ENCODE measurements around the gene TMEM51. TPM values are rescaled to one million over a fixed set of nuclear protein-coding genes. Genes with fewer than 3 reads are reported as not detected.

The TMEM51 gene
- total RNA-seq, 1 donor from 2014 or later: 1.9 TPM

DNA sequence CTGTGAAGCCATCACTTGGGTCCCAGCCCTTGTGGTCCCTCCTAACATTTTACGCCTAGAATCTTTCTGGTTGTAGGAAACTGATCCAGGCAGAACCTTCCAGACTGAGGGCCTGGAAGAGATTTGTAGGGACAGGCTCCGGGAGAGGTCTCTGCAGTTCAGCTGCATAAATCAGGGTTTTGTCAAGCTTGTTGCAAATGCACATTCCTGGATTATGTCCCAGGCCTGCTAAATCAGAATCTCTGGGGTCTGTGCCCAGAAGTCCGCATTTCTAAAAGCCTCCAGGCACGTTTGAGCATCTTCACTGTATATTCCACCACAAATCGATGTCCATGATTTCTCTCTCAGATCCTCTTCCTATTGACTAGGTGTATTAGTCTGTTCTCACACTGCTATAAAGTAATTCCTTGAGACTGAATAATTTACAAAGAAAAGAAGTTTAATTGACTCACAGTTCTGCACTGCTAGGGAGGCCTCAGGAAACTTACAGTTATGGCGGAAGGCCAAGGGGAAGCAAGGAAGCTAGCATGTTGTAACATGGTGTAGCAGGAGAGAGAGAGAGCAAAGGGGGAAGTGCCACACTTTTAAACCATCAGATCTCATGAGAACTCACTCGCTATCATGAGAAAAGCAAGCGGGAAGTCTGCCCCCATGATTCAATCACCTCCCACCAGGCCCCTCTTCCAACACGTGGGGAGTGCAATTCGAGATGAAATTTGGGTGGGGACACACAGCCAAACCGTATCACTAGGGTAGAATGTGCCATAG, 92.2 kb downstream of the TMEM51 start:
- H3K4me1 Mint-ChIP-seq (ENCODE audit: low read depth): peaks cover 9% of the 10 kb centered on the region
- peaks cover 37% of the 10 kb centered on the region for H3K27me3 Mint-ChIP-seq (ENCODE audit: low read depth)
- peak overlapping the region; percentile 54 for H3K4me3 Mint-ChIP-seq (ENCODE audit: unreplicated experiment)
- H3K9me3 Mint-ChIP-seq (ENCODE audit: low read depth): no peaks in the 10 kb centered on the region
- DNase-seq (ENCODE audit: low spot score): no peak
- H3K36me3 Mint-ChIP-seq (ENCODE audit: low read depth): no peaks in the 10 kb centered on the region
- no peak overlapping the region for H3K27ac Mint-ChIP-seq (ENCODE audit: unreplicated experiment)
- TF ChIP-seq CTCF (IDR thresholded peaks at IDR 0.05): no peak

- DNase-seq (ENCODE audit: low spot score): no peak
- H3K36me3 Mint-ChIP-seq (ENCODE audit: low read depth): no peaks in the 10 kb centered on the region
- no peaks in the 10 kb centered on the region for H3K9me3 Mint-ChIP-seq (ENCODE audit: low read depth)
- peak within 1 kb of the TSS; percentile 19 for H3K27ac Mint-ChIP-seq (ENCODE audit: unreplicated experiment)
- H3K27me3 Mint-ChIP-seq (ENCODE audit: low read depth): peaks cover 43% of the 10 kb centered on the region
- peak within 1 kb of the TSS; percentile 54 for H3K4me3 Mint-ChIP-seq (ENCODE audit: unreplicated experiment)
- TF ChIP-seq CTCF (IDR thresholded peaks at IDR 0.05): no peak
- peaks cover 9% of the 10 kb centered on the region for H3K4me1 Mint-ChIP-seq (ENCODE audit: low read depth)
Observed at GRCh38 chr1:15246960-15247614, 93.5 kb downstream of the TMEM51 start, which contains the start of gene FHAD1. TSS of gene FHAD1 (plus strand) at chr1:15247223. CDS start at chr1:15251785, 4,562 bp downstream.

- TF ChIP-seq CTCF (IDR thresholded peaks at IDR 0.05): no peak
- no peaks in the 10 kb centered on the region for H3K9me3 Mint-ChIP-seq (ENCODE audit: low read depth)
- H3K4me3 Mint-ChIP-seq (ENCODE audit: unreplicated experiment): no peak overlapping the region
- no peak for DNase-seq (ENCODE audit: low spot score)
- no peaks in the 10 kb centered on the region for H3K36me3 Mint-ChIP-seq (ENCODE audit: low read depth)
- no peak overlapping the region for H3K27ac Mint-ChIP-seq (ENCODE audit: unreplicated experiment)
- H3K27me3 Mint-ChIP-seq (ENCODE audit: low read depth): peaks cover 52% of the 10 kb centered on the region
- H3K4me1 Mint-ChIP-seq (ENCODE audit: low read depth): peaks cover 9% of the 10 kb centered on the region
Observed at GRCh38 chr1:15248216-15248615, 94.7 kb downstream of the TMEM51 start.

GRCh38 chr1:15249081-15249480, 95.5 kb downstream of the TMEM51 start:
- DNase-seq (ENCODE audit: low spot score): no peak
- TF ChIP-seq CTCF (IDR thresholded peaks at IDR 0.05): no peak
- peaks cover 9% of the 10 kb centered on the region for H3K4me1 Mint-ChIP-seq (ENCODE audit: low read depth)
- no peaks in the 10 kb centered on the region for H3K36me3 Mint-ChIP-seq (ENCODE audit: low read depth)
- H3K27ac Mint-ChIP-seq (ENCODE audit: unreplicated experiment): no peak overlapping the region
- no peaks in the 10 kb centered on the region for H3K9me3 Mint-ChIP-seq (ENCODE audit: low read depth)
- H3K27me3 Mint-ChIP-seq (ENCODE audit: low read depth): peaks cover 56% of the 10 kb centered on the region
- H3K4me3 Mint-ChIP-seq (ENCODE audit: unreplicated experiment): no peak overlapping the region

DNA sequence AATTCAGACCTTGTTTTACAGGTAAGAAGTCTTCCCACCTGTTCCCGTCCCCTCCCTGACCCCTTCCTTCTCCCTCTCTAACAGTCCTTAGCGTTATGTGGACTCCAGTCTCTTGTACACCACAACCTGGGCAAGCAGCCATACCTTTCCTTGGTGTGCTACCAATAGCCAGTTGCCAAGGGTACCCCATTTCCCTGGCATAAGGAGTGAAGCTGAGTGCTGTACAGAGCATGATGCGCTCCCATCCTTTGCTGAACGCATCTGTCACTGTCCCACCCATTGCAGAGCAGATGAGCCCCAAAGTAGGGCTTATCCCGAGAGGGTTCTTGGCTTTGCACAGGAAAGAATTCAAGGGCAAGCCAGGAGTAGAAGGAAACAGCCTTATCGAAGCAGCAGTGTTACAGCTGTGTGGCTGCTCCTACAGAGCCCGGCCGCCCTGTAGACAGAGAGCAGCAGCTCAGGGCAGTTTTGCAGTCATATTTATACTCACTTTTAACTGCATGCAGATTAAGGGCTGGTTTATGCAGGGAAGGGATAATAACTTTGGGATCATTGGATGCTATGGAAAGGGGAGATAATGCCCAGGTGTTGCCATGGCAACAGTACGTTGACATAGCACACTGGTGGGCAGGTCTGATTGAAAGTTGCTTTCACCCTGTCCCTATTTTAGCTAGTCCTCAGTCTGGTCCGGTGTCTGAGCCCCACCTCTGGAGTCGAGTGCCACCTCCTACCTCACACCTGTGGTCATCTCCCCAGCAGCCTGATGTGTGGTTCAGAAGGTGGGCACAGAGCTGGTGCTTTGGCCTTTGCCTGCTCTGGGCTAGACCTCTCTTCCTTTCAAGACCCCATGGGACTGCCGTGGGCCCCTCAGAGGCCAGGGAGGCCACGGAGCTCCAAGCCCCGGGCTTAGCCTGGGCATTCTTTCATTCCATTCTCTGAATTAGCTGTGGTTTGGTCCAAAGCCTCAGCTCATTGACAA, 98.6 kb downstream of the TMEM51 start:
- Mint-ChIP-seq H3K36me3 (ENCODE audit: low read depth) (no peaks in the 10 kb centered on the region), H3K4me1 (ENCODE audit: low read depth) (peaks cover 9% of the 10 kb centered on the region), H3K4me3 (ENCODE audit: unreplicated experiment) (no peak overlapping the region), H3K27me3 (ENCODE audit: low read depth) (peaks cover 50% of the 10 kb centered on the region), H3K27ac (ENCODE audit: unreplicated experiment) (no peak overlapping the region), H3K9me3 (ENCODE audit: low read depth) (no peaks in the 10 kb centered on the region)
- TF ChIP-seq CTCF (IDR thresholded peaks at IDR 0.05): no peak
- DNase-seq (ENCODE audit: low spot score): no peak

All from chondrocyte (in vitro differentiated cells).